NCI-H2227 (cell line): Measurements from ENCODE around the gene SPATA31C1.
A peak's percentile ranks its signal among the peaks of the same experiment; 100 is the strongest.
"Not testable (repeated sequence)": the region's sequence is repeated elsewhere in the genome, so short reads cannot be mapped to it uniquely, and the experiment has no call there.

Source experiments
- DNase-seq: peaks from one replicate; lab custom pipeline; 2025; ENCODE audit not compliant: unreplicated experiment; lab: John Stamatoyannopoulos, UW

SPATA31C1 gene

GRCh38 chr9:87886210-87886932 lies 31.4 kb upstream of the SPATA31C1 start:
- no peak for DNase-seq

GRCh38 chr9:87886933-87887505 lies 30.7 kb upstream of the SPATA31C1 start:
- DNase-seq = no peak

GRCh38 chr9:87887661-87888480 lies 29.9 kb upstream of the SPATA31C1 start:
- DNase-seq = no peak

- no peak for DNase-seq
Measured at GRCh38 chr9:87888501-87888900, 29.3 kb upstream of the SPATA31C1 start.

- no peak for DNase-seq
Measured at GRCh38 chr9:87889065-87889881, 28.5 kb upstream of the SPATA31C1 start.

GRCh38 chr9:87889882-87890252 lies 27.9 kb upstream of the SPATA31C1 start:
- no peak for DNase-seq

GRCh38 chr9:87890837-87891236 lies 26.9 kb upstream of the SPATA31C1 start:
- no peak for DNase-seq

- no peak for DNase-seq
Measured at GRCh38 chr9:87891754-87892153, 26.0 kb upstream of the SPATA31C1 start.

- DNase-seq = no peak
Measured at GRCh38 chr9:87892956-87893355, 24.8 kb upstream of the SPATA31C1 start.

- DNase-seq = no peak
Measured at GRCh38 chr9:87894998-87895625, 22.6 kb upstream of the SPATA31C1 start.

- no peak for DNase-seq
Measured at GRCh38 chr9:87896891-87897290, 20.9 kb upstream of the SPATA31C1 start.

- no peak for DNase-seq
Measured at GRCh38 chr9:87898151-87898550, 19.6 kb upstream of the SPATA31C1 start.

- not testable (repeated sequence) for DNase-seq
Measured at GRCh38 chr9:87902371-87902770, 15.4 kb upstream of the SPATA31C1 start.

GRCh38 chr9:87909310-87910041 lies 8.3 kb upstream of the SPATA31C1 start:
- DNase-seq = peak; percentile 20

- no peak for DNase-seq
Measured at GRCh38 chr9:87910821-87911220, 6.9 kb upstream of the SPATA31C1 start.

- not testable (repeated sequence) for DNase-seq
Measured at GRCh38 chr9:87919013-87919412, 1.3 kb downstream of the SPATA31C1 start.

- not testable (repeated sequence) for DNase-seq
Measured at GRCh38 chr9:87921561-87921960, 3.8 kb downstream of the SPATA31C1 start.

GRCh38 chr9:87923012-87923411 lies 5.2 kb downstream of the SPATA31C1 start:
- DNase-seq = not testable (repeated sequence)

GRCh38 chr9:87924851-87925250 lies 7.1 kb downstream of the SPATA31C1 start:
- not testable (repeated sequence) for DNase-seq

GRCh38 chr9:87929152-87929551 lies 11.4 kb downstream of the SPATA31C1 start:
- not testable (repeated sequence) for DNase-seq
